H1 (cell line): ENCODE measurements around the gene EPDR1. TPM values are rescaled to one million over a fixed set of nuclear protein-coding genes. Genes with fewer than 3 reads are reported as not detected.

Experiments used
- CTCF ChIA-PET: fragments of 300-600 bp; sonication (Branson Sonifier 250); formaldehyde crosslinking; loops from one replicate; lab custom pipeline; 2021; ENCODE audit not compliant: partially characterized antibody; lab: Charles Lee
- POLR2A ChIA-PET: fragments of 300-600 bp; sonication (Branson Sonifier 250); formaldehyde crosslinking; loops from one replicate; lab custom pipeline; 2021; ENCODE audit warnings: inconsistent platforms; ENCODE audit not compliant: partially characterized antibody; lab: Charles Lee
- DNase-seq, 2 experiments: peaks; one replicate each; pipeline versions ENCODE4 v3.0.0 to v3.0.0-alpha.2; 2010 to 2022; ENCODE audit warnings: low spot score in 2 of 2, low read depth in 1 of 2, mixed read lengths in 1 of 2
- FAIRE-seq: peaks from 2 replicates; lab custom pipeline; 2011; peaks lifted over from hg19 to GRCh38; lab: Jason Lieb, UNC
- H2AFZ ChIP-seq: 2 replicates; pipeline ENCODE4 v1.8.1; 2012; ENCODE audit warnings: low read length, inconsistent platforms
- H2AK5ac ChIP-seq: 2 replicates; pipeline ENCODE4 v1.6.1; 2013; ENCODE audit warnings: low read depth, low read length
- H2BK120ac ChIP-seq: replicated peaks from 2 replicates; pipeline ENCODE3; 2013; ENCODE audit warnings: low read depth, low read length, inconsistent platforms
- H2BK12ac ChIP-seq: 2 replicates; pipeline ENCODE4 v1.6.1; 2013; ENCODE audit warnings: low read depth, low read length
- H2BK15ac ChIP-seq: 2 replicates; pipeline ENCODE4 v1.6.1; 2013; ENCODE audit warnings: low read length
- H2BK20ac ChIP-seq: 2 replicates; pipeline ENCODE4 v1.6.1; 2013; ENCODE audit warnings: low read length
- H2BK5ac ChIP-seq: 2 replicates; pipeline ENCODE4 v1.6.1; 2013; ENCODE audit warnings: low read depth, low read length
- H3K14ac ChIP-seq: 2 replicates; pipeline ENCODE4 v1.6.1; 2013; ENCODE audit warnings: inconsistent platforms; ENCODE audit not compliant: insufficient read length
- H3K18ac ChIP-seq: 2 replicates; pipeline ENCODE4 v1.6.1; 2013; ENCODE audit warnings: low read length; ENCODE audit errors: extremely low read depth
- H3K23ac ChIP-seq: 2 replicates; pipeline ENCODE4 v1.6.1; 2013; ENCODE audit warnings: inconsistent platforms; ENCODE audit not compliant: insufficient read length
- H3K23me2 ChIP-seq: 2 replicates; pipeline ENCODE4 v1.6.1; 2013; ENCODE audit warnings: low read depth, low read length
- H3K27ac ChIP-seq: 2 replicates; pipeline ENCODE4 v1.6.1; 2011; ENCODE audit warnings: low read depth, low read length, inconsistent platforms
- H3K27me3 ChIP-seq, 4 experiments: replicated peaks in 1 of 4; 1 replicate in 1 of 4; 2 replicates in 3 of 4; pipeline versions ENCODE4 v1.6.1 to v1.8.1; 2011 to 2013; ENCODE audit warnings: low read length in 3 of 4, mild to moderate bottlenecking in 3 of 4, inconsistent platforms in 2 of 4, mixed read lengths in 2 of 4, moderate library complexity in 1 of 4; ENCODE audit not compliant: control insufficient read depth in 3 of 4, insufficient read depth in 3 of 4; ENCODE audit errors: extremely low read depth in 1 of 4
- H3K36me3 ChIP-seq, 4 experiments: 2 replicates each; pipeline versions ENCODE4 v1.6.1 to v1.8.1; 2011 to 2013; ENCODE audit warnings: mild to moderate bottlenecking in 4 of 4, low read length in 3 of 4, moderate library complexity in 2 of 4, control low read depth in 1 of 4, inconsistent platforms in 1 of 4; ENCODE audit not compliant: insufficient read depth in 4 of 4, control insufficient read depth in 2 of 4
- H3K4ac ChIP-seq: replicated peaks from 2 replicates; pipeline ENCODE3; 2013; ENCODE audit warnings: low read length, low read depth, mixed read lengths, inconsistent platforms; ENCODE audit not compliant: insufficient read length
- H3K4me1 ChIP-seq, 4 experiments: replicated peaks in 1 of 4; 1 replicate in 1 of 4; 2 replicates in 3 of 4; pipeline versions ENCODE4 v1.6.1 to v1.8.1; 2011 to 2013; ENCODE audit warnings: low read length in 3 of 4, inconsistent platforms in 2 of 4, mixed read lengths in 1 of 4; ENCODE audit not compliant: insufficient read depth in 4 of 4, control insufficient read depth in 3 of 4
- H3K4me2 ChIP-seq, 2 experiments: 2 replicates each; pipeline versions ENCODE4 v1.6.1 to v1.8.1; 2011 to 2013; ENCODE audit warnings: low read depth in 2 of 2, low read length in 2 of 2, control low read depth in 1 of 2, inconsistent platforms in 1 of 2, mild to moderate bottlenecking in 1 of 2; ENCODE audit not compliant: insufficient read depth in 1 of 2
- H3K4me3 ChIP-seq, 4 experiments: fragments of 200-600, 300-600 bp in 1 of 4; sonication (generic), shearing (Covaris generic), sonication (Bioruptor Twin) in 1 of 4; 2 replicates each; pipeline versions ENCODE4 v1.5.1 to v1.8.1; 2011 to 2016; ENCODE audit warnings: low read length in 4 of 4, low read depth in 3 of 4, control low read depth in 2 of 4, inconsistent platforms in 2 of 4, mild to moderate bottlenecking in 2 of 4, mixed read lengths in 1 of 4, moderate library complexity in 1 of 4; ENCODE audit not compliant: insufficient read depth in 2 of 4; ENCODE audit errors: extremely low read depth in 1 of 4
- H3K56ac ChIP-seq: replicated peaks from 2 replicates; pipeline ENCODE3; 2013; ENCODE audit warnings: low read depth, mild to moderate bottlenecking, mixed read lengths, low read length, inconsistent platforms; ENCODE audit not compliant: insufficient read length
- H3K79me1 ChIP-seq: 2 replicates; pipeline ENCODE4 v1.6.1; 2013; ENCODE audit warnings: low read depth, low read length, control low read depth
- H3K79me2 ChIP-seq, 2 experiments: 2 replicates each; pipeline versions ENCODE4 v1.6.1 to v1.8.1; 2012 to 2013; ENCODE audit warnings: low read length in 2 of 2, mild to moderate bottlenecking in 2 of 2, inconsistent platforms in 1 of 2; ENCODE audit not compliant: insufficient read depth in 2 of 2, control insufficient read depth in 1 of 2
- H3K9ac ChIP-seq, 4 experiments: replicated peaks in 1 of 4; 1 replicate in 1 of 4; 2 replicates in 3 of 4; pipeline versions ENCODE4 v1.6.1 to v1.8.1; 2011 to 2013; ENCODE audit warnings: low read depth in 3 of 4, low read length in 3 of 4, control low read depth in 2 of 4, mild to moderate bottlenecking in 2 of 4, moderate library complexity in 2 of 4, inconsistent platforms in 1 of 4; ENCODE audit errors: extremely low read depth in 1 of 4
- H3K9me3 ChIP-seq, 2 experiments: 2 replicates each; pipeline versions ENCODE4 v1.6.1 to v1.8.1; 2012 to 2013; ENCODE audit warnings: mild to moderate bottlenecking in 2 of 2, moderate library complexity in 2 of 2, control low read depth in 1 of 2, inconsistent platforms in 1 of 2, low read depth in 1 of 2, low read length in 1 of 2, mixed read lengths in 1 of 2; ENCODE audit not compliant: insufficient read depth in 2 of 2
- H4K20me1 ChIP-seq, 2 experiments: replicated peaks in 1 of 2; 2 replicates each; pipeline versions ENCODE3 to v1.8.1; 2011 to 2013; ENCODE audit warnings: inconsistent platforms in 2 of 2, low read length in 2 of 2, mild to moderate bottlenecking in 1 of 2; ENCODE audit not compliant: insufficient read depth in 2 of 2, control insufficient read depth in 1 of 2
- H4K5ac ChIP-seq: 2 replicates; pipeline ENCODE4 v1.6.1; 2013; ENCODE audit warnings: low read length, low read depth, mixed read lengths, inconsistent platforms; ENCODE audit not compliant: insufficient read length
- H4K8ac ChIP-seq: 2 replicates; pipeline ENCODE4 v1.8.0; 2013; ENCODE audit warnings: mild to moderate bottlenecking, moderate library complexity, low read length, inconsistent platforms; ENCODE audit not compliant: insufficient read depth; ENCODE audit errors: extremely low read depth
- H4K91ac ChIP-seq: replicated peaks from 2 replicates; pipeline ENCODE3; 2013; ENCODE audit warnings: low read length, mixed read lengths, inconsistent platforms; ENCODE audit not compliant: insufficient read length
- GABPA ChIP-seq: IDR thresholded peaks from 2 replicates; pipeline ENCODE4 v1.6.1; 2011; ENCODE audit warnings: mild to moderate bottlenecking, low read length, moderate library complexity, borderline replicate concordance; ENCODE audit not compliant: insufficient read depth
- NRF1 ChIP-seq: IDR thresholded peaks from 2 replicates; pipeline ENCODE4 v1.6.1; 2011; ENCODE audit warnings: mild to moderate bottlenecking, low read depth, low read length, improper control_type of control experiment
- POLR2A ChIP-seq, 2 experiments: IDR thresholded peaks; 1 replicate in 1 of 2; 2 replicates in 1 of 2; pipeline ENCODE4 v1.6.1; 2011; ENCODE audit warnings: low read depth in 2 of 2, low read length in 2 of 2, mild to moderate bottlenecking in 2 of 2; ENCODE audit errors: control extremely low read depth in 1 of 2
- SRF ChIP-seq: IDR thresholded peaks from 2 replicates; pipeline ENCODE4 v1.6.1; 2011; ENCODE audit warnings: mild to moderate bottlenecking, low read depth, low read length, moderate library complexity
- WGBS, 2 experiments: shearing (Covaris generic) in 1 of 2; methylation state at CpG; one replicate each; pipeline versions ENCODE4 v1.1.6 to v1.1.7; 2013 to 2015; ENCODE audit warnings: low lambda C conversion rate in 2 of 2, mixed read lengths in 2 of 2, inconsistent platforms in 1 of 2, low coverage in 1 of 2, missing lambda C conversion rate in 1 of 2; ENCODE audit not compliant: insufficient replicate concordance in 2 of 2, insufficient coverage in 1 of 2, insufficient read length in 1 of 2; ENCODE audit errors: extremely low coverage in 1 of 2, missing lambda C conversion rate in 1 of 2; 5-methylcytosine and 5-hydroxymethylcytosine counted together
- polyA plus RNA-seq, 7 experiments: library from polyadenylated mRNA; depleted of rRNA in 3 of 7; stranded (reverse) in 5 of 7; unstranded in 2 of 7; fragments of >200 nt in 5 of 7; fragments of 200-250 nt in 2 of 7; gene quantifications; 1 replicate in 5 of 7; 2 replicates in 1 of 7; 4 replicates in 1 of 7; pipeline versions ENCODE4 v1.2.1 to v1.2.3, GENCODE V29; 2011 to 2013; ENCODE audit warnings: missing spikeins in 2 of 7, mixed read lengths in 2 of 7
- total RNA-seq: library from RNA; stranded (reverse); fragmentation: NEBNext Ultra II Directional; extraction: Animal tissue kit (Norgen Biotek cat#: 25700); gene quantifications from 2 replicates; pipeline ENCODE4 v1.2.1, GENCODE V29; 2021

Gene EPDR1
- total and polyA plus RNA-seq, 2 of the 8 experiments (the other 6 are each of a cell fraction or from before 2014, with no cell fraction given): 6.4 to 8.2 TPM

DNA sequence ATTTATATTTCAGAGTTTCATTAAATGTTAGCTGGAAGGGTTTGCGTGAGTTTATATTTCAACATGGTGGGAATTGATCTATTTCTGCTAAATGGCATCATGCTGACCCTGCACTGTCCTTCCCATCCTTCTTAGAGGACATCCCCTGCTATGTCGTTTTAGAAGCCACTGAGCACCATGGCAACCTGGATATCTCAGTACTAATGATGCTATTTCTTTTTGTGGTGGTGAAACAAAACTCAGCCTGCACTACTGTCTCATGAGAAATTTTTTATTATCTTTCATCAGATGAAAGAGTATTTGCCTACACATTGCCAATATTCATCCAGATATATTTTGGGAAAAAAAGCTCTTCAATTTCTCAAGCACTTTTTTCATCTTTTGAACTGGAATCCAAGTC, 12.1 kb downstream of the EPDR1 start:
- CTCF ChIA-PET: interaction anchor here (1.0 to 2.5 kb wide), 4 partner anchors 9 to 125 kb away, joined by 4 to 11 read pairs (median 6); partner anchors contain the start of genes EPDR1 and SFRP4
- H3K9ac ChIP-seq: no peak overlapping the region
- H3K27me3 ChIP-seq: no peaks in the 10 kb centered on the region
- TF ChIP-seq GABPA (no peak), SRF (no peak), POLR2A (IDR thresholded peaks at IDR 0.05; ENCODE audit: control extremely low read depth in 1 of 2, low read depth in 2 of 2, low read length in 2 of 2) (no peak), NRF1 (no peak)
- H4K91ac ChIP-seq: no peak overlapping the region
- POLR2A ChIA-PET: no interaction called here
- H4K8ac ChIP-seq: no peak overlapping the region
- no peaks in the 10 kb centered on the region for H3K23me2 ChIP-seq
- H3K4me1 ChIP-seq: no peaks in the 10 kb centered on the region
- no peak overlapping the region for H2AFZ ChIP-seq
- no peak for FAIRE-seq
- no peak overlapping the region for H4K5ac ChIP-seq
- no peaks in the 10 kb centered on the region for H3K79me2 ChIP-seq
- no peak overlapping the region for H3K23ac ChIP-seq
- no peak overlapping the region for H3K18ac ChIP-seq
- no peak overlapping the region for H3K4me3 ChIP-seq
- no peak overlapping the region for H2AK5ac ChIP-seq
- H3K56ac ChIP-seq: no peak overlapping the region
- no peak overlapping the region for H3K4me2 ChIP-seq
- no peaks in the 10 kb centered on the region for H3K36me3 ChIP-seq
- no peak overlapping the region for H2BK20ac ChIP-seq
- H2BK12ac ChIP-seq: no peak overlapping the region
- no peaks in the 10 kb centered on the region for H3K9me3 ChIP-seq
- H3K14ac ChIP-seq: no peak overlapping the region
- no peak for DNase-seq
- H3K27ac ChIP-seq: no peak overlapping the region
- H3K4ac ChIP-seq: no peak overlapping the region
- H2BK5ac ChIP-seq: no peak overlapping the region
- no peaks in the 10 kb centered on the region for H3K79me1 ChIP-seq
- 95% methylated on average over 2 of the region's 2 CpGs; no CpG with 5 or more reads in 1 of the 2 experiments for WGBS, 2 experiments
- H2BK120ac ChIP-seq: no peak overlapping the region
- H2BK15ac ChIP-seq: no peak overlapping the region
- H4K20me1 ChIP-seq: no peaks in the 10 kb centered on the region
